HL-60 (cell line): ENCODE data around the gene CYTH1.

Source experiments
- CTCF ChIP-seq: IDR thresholded peaks from one replicate; pipeline ENCODE4 v1.5.1; 2011; ENCODE audit warnings: low read length, control low read depth, inconsistent platforms; ENCODE audit not compliant: insufficient read depth
- POLR2AphosphoS5 ChIP-seq: IDR thresholded peaks from 2 replicates; pipeline ENCODE4 v1.6.1; 2012; ENCODE audit warnings: low read depth
- TF ChIP-seq, protein P1 (sequence below): IDR thresholded peaks from 2 replicates; pipeline ENCODE4 v1.6.1; 2012; ENCODE audit warnings: low read depth; ENCODE audit not compliant: insufficient replicate concordance

- TF ChIP-seq CTCF: no peak
- no peak for TF ChIP-seq POLR2AphosphoS5
- TF ChIP-seq, protein P1, sequence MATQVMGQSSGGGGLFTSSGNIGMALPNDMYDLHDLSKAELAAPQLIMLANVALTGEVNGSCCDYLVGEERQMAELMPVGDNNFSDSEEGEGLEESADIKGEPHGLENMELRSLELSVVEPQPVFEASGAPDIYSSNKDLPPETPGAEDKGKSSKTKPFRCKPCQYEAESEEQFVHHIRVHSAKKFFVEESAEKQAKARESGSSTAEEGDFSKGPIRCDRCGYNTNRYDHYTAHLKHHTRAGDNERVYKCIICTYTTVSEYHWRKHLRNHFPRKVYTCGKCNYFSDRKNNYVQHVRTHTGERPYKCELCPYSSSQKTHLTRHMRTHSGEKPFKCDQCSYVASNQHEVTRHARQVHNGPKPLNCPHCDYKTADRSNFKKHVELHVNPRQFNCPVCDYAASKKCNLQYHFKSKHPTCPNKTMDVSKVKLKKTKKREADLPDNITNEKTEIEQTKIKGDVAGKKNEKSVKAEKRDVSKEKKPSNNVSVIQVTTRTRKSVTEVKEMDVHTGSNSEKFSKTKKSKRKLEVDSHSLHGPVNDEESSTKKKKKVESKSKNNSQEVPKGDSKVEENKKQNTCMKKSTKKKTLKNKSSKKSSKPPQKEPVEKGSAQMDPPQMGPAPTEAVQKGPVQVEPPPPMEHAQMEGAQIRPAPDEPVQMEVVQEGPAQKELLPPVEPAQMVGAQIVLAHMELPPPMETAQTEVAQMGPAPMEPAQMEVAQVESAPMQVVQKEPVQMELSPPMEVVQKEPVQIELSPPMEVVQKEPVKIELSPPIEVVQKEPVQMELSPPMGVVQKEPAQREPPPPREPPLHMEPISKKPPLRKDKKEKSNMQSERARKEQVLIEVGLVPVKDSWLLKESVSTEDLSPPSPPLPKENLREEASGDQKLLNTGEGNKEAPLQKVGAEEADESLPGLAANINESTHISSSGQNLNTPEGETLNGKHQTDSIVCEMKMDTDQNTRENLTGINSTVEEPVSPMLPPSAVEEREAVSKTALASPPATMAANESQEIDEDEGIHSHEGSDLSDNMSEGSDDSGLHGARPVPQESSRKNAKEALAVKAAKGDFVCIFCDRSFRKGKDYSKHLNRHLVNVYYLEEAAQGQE: no peak
Observed at GRCh38 chr17:78645421-78646295, 136.4 kb downstream of the CYTH1 start.
